Amygdala (tissue), 56 donors: Measurements from ENCODE around the gene CEBPE.

Source experiments
- DNase-seq, 56 donors: peaks; one replicate each; lab custom pipeline; 2025; lab: John Stamatoyannopoulos, UW

CEBPE gene

GRCh38 chr14:23085458-23085857 is 33.6 kb downstream of the CEBPE start:
- DNase-seq = no peak

- no peak for DNase-seq
Measured at GRCh38 chr14:23080474-23080873, 38.6 kb downstream of the CEBPE start.

DNA sequence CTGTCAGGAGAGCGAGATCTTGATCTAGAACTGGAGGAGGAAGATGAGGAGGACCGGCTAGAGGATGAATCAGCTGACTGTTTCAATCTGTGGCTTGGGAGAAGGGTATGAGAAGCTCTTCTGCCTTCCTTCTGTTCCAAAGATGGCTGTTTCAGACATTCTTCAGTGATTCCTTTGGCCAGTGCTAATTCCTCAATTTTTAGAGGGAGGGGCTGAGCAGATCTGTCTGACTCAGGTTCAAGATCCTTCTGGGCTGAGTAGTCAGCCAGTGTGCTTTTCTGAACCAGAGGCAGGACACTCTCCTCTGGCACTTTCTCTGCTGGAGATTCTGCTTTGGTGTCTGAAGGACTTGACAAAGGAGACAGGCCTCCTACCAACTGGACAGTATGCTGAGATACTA is 39.3 kb downstream of the CEBPE start:
- no peak for DNase-seq

- DNase-seq = no peak
Measured at GRCh38 chr14:23078692-23079116, 40.4 kb downstream of the CEBPE start.

DNA sequence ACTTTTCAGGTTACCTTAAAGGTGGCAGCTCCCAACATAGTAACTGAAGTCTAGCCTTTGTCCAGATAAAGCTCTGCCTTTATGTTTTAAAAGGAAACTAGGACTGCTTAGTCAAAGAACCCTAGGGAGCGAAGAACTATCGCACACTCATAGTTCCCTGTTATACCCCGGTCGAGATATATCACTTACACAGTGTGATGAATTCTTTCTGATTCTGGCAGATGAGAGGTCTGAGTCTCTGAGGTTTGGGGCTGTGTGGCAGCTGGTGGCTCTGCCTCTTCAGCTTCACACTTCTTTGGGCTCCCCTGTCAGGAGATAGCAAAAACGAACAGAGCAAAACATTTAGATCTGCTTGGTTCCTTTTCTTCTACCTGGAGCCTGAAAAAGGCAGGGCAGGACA is 41.1 kb downstream of the CEBPE start:
- DNase-seq = no peak

DNA sequence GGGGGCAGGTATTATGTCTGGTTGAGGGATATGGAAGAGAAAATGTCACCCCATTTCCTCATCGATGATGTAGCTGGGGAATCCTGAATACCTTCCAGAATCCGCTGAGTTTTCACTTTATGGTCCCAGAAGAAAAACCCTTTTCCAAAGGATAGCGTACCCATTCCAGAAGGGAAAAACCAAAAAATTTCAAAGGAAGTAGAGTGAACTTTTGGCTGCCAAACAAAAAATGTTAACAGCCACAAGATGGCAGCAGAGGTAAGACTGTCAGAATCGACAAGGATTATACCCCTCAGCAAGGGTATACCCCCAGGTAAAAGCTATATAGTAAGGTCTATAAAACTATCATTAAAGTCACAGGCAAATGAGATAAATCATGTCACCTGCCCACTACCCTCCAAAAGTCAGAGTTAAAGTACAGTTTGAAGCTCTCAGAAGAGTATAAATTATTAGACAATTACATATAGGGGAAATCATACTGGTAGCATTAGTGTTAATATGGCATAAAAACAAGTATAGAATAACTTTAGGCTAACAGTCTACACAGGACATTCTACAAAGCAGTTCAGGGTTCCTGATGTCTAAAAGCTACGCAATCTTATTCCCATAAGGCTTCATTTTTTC is 42.2 kb downstream of the CEBPE start:
- DNase-seq = no peak

- DNase-seq = no peak
Measured at GRCh38 chr14:23074906-23075305, 44.1 kb downstream of the CEBPE start.

- no peak for DNase-seq
Measured at GRCh38 chr14:23071921-23072539, 47.0 kb downstream of the CEBPE start.

DNA sequence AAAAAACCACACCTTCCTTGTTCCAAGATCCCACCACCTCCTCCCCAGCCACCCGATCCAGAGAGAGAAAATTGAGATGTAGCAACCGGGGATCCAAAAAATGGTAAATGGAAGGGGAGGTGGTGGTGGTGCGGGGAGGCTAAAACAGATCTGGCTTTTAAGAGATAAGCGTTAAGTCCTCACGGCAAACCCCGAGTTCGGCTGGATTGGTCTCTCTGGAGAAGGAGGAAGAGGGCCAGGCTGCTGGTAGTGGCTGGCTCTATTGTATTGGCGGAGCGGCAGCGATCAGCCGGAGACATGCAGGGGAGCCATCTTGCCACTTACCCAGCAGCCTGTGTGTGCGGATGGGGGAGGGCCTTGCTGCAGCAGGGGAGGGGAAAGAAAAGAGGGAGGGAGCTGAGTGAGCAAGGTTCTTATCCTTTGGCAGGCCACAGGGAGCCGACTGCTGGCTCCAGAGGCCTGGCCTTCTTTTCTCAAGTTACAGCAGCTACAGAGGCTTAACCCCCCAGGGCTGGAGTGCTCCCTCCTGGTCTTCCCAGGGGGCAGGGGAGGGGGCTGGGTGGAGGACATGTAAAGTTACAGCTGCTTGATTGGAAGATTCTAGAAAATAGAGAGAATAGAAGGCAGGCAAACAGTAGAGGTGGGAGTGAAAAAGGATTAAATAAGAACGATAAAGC is 47.7 kb downstream of the CEBPE start:
- no peak for DNase-seq

DNA sequence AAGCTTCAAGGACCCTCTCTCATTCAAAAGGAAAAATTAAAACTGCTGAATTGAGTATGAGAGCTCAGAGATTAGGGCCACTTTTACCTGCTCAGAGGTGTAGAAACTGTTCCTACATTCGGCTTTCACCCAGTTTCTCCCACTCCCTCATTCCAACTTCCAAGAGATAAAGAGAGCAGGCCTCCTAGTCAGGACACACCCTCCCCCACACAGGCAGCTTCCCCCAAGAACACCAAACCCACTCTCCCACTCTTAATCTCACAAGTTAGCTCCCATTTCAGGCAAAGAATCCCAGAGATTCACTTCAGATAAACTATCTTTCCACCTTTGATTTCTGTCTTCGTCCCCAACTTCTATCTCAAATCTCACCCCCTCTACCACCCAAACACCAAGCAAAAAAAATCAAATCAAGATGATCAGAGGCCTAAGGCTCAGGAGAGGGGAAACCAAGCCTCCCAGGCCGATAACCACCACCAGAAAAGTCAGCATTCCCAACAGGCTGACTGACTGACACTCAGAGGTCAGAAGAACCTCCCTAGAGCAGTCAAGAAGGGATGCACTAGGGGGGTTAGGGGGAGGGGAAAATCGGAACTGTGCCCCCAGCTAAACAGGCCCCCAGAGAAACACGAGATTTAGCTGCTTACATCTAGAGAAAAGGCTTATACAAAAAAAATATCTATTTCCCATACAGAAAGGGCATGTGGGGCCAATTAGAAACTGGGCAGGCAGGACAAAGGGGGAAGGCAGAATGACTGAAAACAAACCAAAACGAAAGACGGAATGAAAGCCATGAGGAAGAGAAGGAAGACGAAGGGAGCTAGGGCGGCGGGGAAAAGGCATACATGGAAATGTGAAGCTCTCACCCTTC is 48.6 kb downstream of the CEBPE start:
- no peak for DNase-seq

- no peak for DNase-seq
Measured at GRCh38 chr14:23069413-23069806, 49.6 kb downstream of the CEBPE start.

DNA sequence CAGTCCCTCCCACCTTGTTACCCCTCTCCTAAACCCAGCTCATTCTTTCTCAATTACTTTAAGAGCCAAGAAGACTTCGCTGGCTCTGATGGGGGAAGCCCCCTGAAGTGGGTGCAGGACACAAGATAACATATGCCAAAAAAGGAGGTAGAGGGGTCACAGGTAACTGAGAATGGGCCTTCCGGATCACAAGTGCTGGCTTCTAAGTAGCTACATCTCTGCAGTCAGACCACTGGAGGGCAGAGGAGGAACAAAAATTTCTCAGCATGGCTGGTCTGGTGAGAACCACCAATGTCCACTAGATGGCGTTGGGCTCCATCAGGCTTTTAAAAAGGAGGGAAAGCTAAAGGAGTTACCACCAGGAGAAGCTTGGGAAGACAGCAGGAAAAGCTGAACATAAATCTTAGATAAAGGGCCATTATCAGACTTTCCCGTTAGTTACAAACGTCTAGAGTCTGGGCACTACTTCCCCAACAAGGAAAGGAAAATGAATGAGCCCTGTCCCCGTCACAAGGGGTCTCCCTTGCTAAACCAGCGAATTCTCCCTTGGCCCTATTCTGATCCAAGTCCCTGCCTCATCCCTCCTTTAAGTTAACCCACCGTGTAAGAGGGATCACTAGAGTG is 50.2 kb downstream of the CEBPE start:
- DNase-seq = no peak

GRCh38 chr14:23067847-23068788 is 50.9 kb downstream of the CEBPE start:
- DNase-seq = no peak
